Activated T-helper 1 cell treated with Interleukin-2 at 50 U/mL for 16 hours (primary cell): ENCODE measurements around the gene EIF3L.

Experiments used
- DNase-seq: peaks from one replicate; pipeline ENCODE4 v3.0.0-alpha.2; 2020; ENCODE audit warnings: low read depth

Gene EIF3L

GRCh38 chr22:37817705-37818408, 31.4 kb upstream of the EIF3L start:
- DNase-seq: peak; percentile 62

DNA sequence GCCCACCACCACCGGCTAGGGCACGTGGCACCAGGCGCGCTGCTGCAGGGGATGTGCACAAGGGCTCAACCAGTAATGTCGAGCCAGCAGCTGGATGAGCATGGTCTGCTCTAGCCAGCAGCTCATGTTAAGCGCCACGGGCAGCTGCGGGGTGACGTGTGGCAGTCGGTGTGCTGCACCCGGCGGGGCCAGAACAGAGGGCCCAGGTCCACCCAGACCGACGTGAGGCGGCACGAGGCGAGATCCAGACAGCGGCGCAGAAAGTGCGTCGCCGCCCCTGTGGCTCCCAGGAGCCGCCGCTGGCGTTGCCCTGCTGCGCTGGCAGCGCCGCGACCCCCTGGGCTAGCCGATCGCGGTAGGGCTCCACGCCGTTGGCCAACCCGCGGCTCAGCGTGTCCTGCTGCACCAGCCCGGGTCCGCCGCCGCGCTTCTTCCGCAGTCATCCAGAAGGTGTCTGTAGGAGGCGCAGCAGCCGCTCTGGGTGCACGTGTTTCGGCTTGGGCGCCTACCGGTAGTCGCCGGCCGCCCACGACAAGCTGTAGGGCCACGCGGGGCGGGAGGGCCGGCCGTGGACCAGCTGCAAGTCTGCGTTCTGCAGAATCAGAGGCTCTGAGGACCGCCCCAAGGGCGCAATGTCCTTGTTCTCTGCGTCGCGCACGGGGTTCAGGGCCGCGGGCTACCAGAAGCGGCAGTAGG, 30.7 kb upstream of the EIF3L start:
- DNase-seq: peak; percentile 42

DNA sequence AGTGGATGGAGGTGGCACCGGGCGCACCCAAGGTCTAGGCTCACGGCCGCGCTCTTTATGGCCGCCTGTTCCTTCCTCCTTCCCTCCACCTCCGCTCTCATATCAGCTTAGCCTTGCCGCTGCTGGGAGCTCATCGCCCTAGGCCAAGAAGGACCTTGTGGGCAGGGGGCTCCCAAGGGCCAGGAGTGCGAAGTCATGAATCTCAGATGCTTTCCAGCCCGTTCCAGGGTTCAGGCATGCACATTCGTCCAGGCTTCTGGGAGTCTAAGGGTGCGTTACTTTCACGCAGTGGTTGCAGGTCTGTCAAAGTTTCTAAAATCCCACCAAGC, 30.1 kb upstream of the EIF3L start:
- DNase-seq: no peak

DNA sequence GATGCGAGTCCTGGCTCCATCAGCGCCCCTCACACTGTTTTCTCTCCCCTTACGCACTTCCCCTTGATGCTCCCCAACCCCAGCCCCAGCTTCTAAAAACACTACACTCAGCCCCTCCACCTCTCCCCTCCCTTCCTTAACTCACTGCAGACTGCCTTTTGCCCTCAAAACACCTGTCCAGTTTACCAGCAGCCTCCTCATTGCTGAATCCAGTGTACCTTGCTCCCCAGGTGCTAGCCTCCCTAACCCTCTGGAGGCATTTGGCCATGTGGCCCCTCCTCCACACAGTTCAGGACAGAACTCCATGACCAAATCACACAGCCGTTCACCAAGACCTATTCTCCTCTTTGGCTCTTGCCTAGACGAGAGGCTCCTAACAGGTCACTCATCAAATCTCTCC, 28.9 kb upstream of the EIF3L start:
- DNase-seq: no peak

GRCh38 chr22:37822079-37822833, 27.0 kb upstream of the EIF3L start:
- DNase-seq: no peak

- no peak for DNase-seq
Measured at GRCh38 chr22:37823134-37823985, 25.9 kb upstream of the EIF3L start, which contains the start of gene GALR3. TSS of gene GALR3 (plus strand) at chr22:37823382. CDS start at chr22:37823407, 25 bp downstream.

- DNase-seq: no peak
Measured at GRCh38 chr22:37824674-37825641, 24.3 kb upstream of the EIF3L start.

DNA sequence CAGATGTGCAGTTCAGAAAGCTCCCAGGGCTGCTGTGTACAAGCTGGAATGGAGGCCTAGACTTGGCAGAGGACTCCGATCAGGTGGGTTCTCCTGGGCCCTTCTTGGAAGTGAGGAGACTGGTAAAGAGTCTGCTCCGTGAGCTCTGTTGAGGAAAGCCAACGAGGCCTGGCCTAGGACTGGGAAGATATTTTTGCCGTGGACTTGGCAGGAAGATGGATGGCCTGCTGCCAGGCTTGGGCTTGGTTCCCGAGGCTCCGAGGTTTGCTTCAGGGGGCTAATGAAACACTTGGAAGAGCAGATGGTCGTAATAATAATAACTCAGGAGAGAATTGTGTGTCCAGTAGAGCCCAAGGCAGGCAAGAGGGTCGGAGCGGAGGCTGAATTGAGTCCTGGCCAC, 22.2 kb upstream of the EIF3L start:
- no peak for DNase-seq

DNA sequence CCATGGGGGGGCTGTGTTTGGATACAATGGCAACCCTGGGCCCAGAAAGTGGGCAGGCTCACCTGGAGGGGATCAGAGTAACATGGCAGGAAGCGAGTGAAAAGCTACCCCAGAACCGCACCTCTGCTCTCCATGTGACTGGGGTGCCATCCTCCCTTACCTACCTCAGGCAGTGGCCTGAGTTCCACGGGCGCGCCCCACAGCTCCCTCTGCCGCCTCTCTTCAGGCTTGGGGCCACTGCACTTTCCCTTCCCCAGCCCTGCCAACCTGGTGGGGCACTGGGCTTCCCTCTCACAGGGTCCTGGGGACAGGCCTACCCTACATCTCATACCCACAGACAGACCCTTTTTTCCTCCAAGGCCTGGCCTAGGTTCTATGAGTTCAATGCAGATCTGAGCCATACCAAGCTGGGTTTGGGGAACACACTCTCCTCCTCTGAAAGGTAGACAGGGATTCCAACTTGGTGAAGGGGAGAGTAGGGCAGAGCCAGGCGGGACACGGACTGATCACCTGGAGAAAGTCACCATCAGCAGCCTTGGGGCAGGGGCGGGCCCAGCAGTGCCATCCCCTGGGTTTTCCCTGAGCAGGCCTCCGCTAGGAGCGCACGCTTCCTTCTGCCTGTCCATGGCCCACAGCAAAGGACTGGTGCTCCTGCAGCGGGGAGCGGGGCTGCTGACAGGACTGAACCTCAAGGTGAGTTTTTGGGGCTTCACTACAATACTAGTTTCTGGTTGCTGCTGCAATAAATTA, 19.0 kb upstream of the EIF3L start:
- no peak for DNase-seq

DNA sequence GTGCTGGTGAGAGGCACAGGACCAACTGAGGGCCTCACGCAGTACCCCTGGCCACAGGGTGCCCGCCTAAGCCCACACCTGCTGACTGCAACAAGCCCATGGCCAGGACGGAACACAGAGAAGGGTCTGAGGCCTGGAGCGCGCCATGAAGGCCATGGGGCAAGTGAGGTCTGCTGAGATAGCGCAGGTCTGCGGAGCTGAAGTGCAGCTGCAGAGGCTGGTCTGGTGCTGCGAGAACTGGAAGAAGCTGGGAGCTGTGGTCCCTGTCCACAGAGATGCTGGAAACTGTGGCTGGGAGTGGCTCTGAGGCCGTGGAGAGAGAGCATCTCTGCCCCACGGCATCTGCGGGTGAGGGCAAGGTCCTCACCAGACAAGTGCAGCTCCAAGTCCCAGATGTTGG, 17.7 kb upstream of the EIF3L start:
- DNase-seq: no peak

DNA sequence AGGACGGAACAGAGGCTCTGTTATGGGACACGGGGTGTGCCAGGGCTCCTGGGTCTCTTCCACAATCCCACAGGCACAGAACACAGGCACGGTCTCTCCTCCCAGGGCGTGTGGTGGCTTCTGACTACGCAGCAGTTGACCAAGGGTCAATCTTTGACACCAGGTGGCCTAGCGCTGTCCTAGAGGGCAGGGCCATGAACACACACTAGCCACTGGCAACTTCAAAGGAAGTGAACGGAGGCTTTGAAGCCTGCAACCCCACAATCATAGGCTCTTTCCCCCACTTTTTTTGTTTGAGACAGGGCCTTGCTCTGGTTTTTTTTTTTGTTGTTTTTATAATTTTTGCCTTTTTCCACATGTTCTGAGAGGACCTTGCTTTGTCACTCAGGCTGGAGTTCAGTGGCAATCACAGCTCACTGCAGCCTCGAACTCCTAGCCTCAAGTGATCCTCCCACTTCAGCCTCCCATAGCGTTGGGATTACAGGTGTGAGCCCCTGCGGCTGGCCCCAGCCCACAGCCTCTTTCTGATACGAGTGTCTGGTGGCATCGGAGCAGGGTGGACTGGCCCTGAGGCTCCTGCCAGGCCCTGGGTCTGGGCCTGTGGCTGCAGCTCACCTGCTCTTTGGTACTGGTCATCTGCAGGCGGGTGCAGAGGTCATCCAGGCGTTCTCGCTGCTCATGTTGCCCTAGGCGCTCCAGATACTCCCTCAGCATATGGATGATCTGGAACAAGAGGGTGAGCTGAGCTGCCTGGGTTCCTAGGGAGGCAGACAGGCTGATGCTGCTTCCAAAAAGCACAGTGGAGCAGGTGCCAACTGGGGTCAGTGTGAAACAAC, 17.0 kb upstream of the EIF3L start:
- DNase-seq: no peak

DNA sequence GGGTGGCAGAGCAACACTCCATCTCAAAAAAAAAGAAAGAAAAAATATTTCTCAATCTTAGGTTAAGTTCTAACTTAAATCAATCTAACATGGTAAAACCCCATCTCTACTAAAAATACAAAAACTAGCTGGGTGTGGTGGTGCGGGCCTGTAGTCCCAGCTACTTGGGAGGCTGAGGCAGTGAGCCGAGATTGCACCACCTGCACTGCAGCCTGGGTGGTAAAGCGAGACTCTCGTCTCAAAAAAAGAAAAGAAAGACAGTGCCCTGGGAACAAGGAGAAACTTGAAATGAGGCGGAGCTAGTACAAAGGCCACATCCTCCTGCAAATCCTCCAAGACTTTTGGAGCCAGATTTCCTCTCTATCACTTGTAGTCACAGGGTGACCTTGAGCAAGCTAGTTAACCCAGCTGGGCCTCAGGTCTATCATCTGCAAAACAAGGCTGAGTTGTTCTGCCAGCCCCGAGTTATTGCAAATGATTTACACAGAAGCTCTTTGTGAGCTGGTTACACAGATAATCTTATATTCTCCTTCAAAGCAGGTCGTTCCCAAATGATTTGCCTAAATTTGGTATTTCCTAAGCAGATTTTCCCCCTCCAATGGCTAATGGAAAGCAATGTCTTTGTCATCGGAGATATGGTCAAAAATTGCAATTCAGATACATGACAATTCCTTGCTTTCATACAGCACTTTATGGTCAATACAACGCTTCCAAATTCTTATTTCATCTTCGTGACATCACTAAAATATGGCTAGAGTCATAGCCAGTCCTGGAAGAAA, 7.0 kb upstream of the EIF3L start:
- DNase-seq: no peak

DNA sequence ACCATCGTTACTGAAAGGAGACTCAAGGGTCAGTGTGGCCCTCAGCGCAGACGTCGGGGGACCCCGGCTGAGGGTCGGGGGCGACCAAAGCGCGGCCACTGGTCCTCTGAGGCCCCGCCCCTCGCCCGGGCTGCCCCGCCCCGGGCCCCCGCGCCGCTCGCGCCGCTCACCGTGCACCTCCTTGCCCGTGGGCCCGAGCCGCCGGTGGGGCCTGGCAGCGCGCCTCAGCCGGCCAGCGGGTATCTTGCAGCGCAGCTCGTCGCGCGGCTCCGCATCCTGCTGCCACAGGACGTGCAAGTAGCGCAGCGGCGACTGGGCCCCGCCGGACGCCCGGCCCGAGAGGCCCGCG, 5.5 kb upstream of the EIF3L start:
- DNase-seq: peak; percentile 35

- DNase-seq: no peak
Measured at GRCh38 chr22:37844904-37845329, 4.3 kb upstream of the EIF3L start.

GRCh38 chr22:37846433-37846832, 2.8 kb upstream of the EIF3L start:
- DNase-seq: no peak

DNA sequence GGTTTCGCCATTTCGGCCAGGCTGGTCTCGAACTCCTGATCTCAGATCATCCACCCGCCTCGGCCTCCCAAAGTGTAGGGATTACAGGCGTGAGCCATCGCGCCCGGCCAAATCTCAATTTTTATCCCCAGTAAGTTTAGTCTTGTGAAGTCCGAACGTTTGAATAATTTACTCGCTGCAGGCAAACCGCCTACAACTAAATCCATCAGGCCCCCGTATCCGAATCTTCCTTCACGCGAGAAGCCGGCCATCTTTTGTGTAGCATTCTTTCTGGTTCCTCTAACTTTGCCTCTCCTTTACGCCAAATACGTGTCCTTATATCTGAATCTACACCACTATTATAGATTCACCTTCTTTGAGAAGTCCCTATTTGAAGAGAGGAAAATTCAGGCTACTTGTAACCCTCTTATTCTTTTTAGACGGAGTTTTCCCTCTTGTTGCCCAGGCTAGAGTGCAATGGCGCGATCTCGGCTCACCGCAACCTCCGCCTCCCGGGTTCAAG, 581 bp upstream of the EIF3L start:
- DNase-seq: no peak

GRCh38 chr22:37850801-37851200, 1.6 kb downstream of the EIF3L start:
- DNase-seq: no peak

GRCh38 chr22:37852418-37852817, 3.2 kb downstream of the EIF3L start:
- DNase-seq: no peak
